BLaER1 treated with 17β-estradiol and CSF1 and Interleukin-3, amounts not matched to agents 10 nM and 100 nM (cell line): ENCODE results near the gene TPRX1.

Source experiments
- H3K27ac ChIP-seq, 11 experiments: shearing (Covaris generic); formaldehyde crosslinking; 2 replicates each; pipeline ENCODE4 v1.8.1; 2022
- H3K27me3 ChIP-seq, 11 experiments: shearing (Covaris generic); formaldehyde crosslinking; 2 replicates each; pipeline ENCODE4 v1.8.1; 2022
- H3K36me3 ChIP-seq, 11 experiments: shearing (Covaris generic); formaldehyde crosslinking; 2 replicates each; pipeline ENCODE4 v1.8.1; 2022
- H3K4me1 ChIP-seq, 10 experiments: shearing (Covaris generic); formaldehyde crosslinking; 2 replicates each; pipeline ENCODE4 v1.8.1; 2022
- H3K4me2 ChIP-seq, 11 experiments: shearing (Covaris generic); formaldehyde crosslinking; 2 replicates each; pipeline ENCODE4 v1.8.1; 2022
- H3K4me3 ChIP-seq, 10 experiments: shearing (Covaris generic); formaldehyde crosslinking; 2 replicates each; pipeline ENCODE4 v1.8.1; 2022
- H3K9ac ChIP-seq, 11 experiments: shearing (Covaris generic); formaldehyde crosslinking; 2 replicates each; pipeline ENCODE4 v1.8.1; 2022
- H3K9me3 ChIP-seq, 11 experiments: shearing (Covaris generic); formaldehyde crosslinking; replicated peaks in 1 of 11; 2 replicates each; pipeline ENCODE4 v1.8.1; 2022
- H4K20me1 ChIP-seq, 11 experiments: shearing (Covaris generic); formaldehyde crosslinking; 2 replicates each; pipeline ENCODE4 v1.8.1; 2022
- Cebpa-rat ChIP-seq, 11 experiments: shearing (Covaris generic); IDR thresholded peaks; 2 replicates each; pipeline ENCODE4 v1.8.1; 2022

Gene TPRX1

GRCh38 chr19:47756953-47757608, 47.3 kb downstream of the TPRX1 start:
- TF ChIP-seq Cebpa-rat (IDR thresholded peaks at IDR 0.05) = no peak
- Histone ChIP-seq H4K20me1 (peaks cover 24 to 95% (median 73%) of the 10 kb centered on the region in 11 experiments; a peak in 21 of 22 replicates), H3K36me3 (peaks cover 76 to 87% (median 84%) of the 10 kb centered on the region in 11 experiments), H3K9ac (no peak overlapping the region), H3K4me3 (no peak overlapping the region), H3K9me3 (no peaks in the 10 kb centered on the region), H3K4me1 (peaks cover 13 to 32% (median 28%) of the 10 kb centered on the region in 10 experiments), H3K27ac (no peak overlapping the region), H3K4me2 (no peak overlapping the region), H3K27me3 (no peaks in the 10 kb centered on the region)

GRCh38 chr19:47756627-47756929, 47.8 kb downstream of the TPRX1 start:
- no peak for TF ChIP-seq Cebpa-rat (IDR thresholded peaks at IDR 0.05)
- Histone ChIP-seq H3K27ac (no peak overlapping the region), H4K20me1 (peaks cover 26 to 99% (median 78%) of the 10 kb centered on the region in 11 experiments; a peak in 21 of 22 replicates), H3K4me1 (peaks cover 13 to 37% (median 33%) of the 10 kb centered on the region in 10 experiments), H3K36me3 (peaks cover 79 to 92% (median 89%) of the 10 kb centered on the region in 11 experiments), H3K4me2 (no peak overlapping the region), H3K27me3 (no peaks in the 10 kb centered on the region), H3K4me3 (no peak overlapping the region), H3K9ac (no peak overlapping the region), H3K9me3 (no peaks in the 10 kb centered on the region)

GRCh38 chr19:47755762-47756626, 48.4 kb downstream of the TPRX1 start:
- no peak for TF ChIP-seq Cebpa-rat (IDR thresholded peaks at IDR 0.05)
- H4K20me1 ChIP-seq = peaks cover 32 to 99% (median 83%) of the 10 kb centered on the region in 11 experiments; a peak in 21 of 22 replicates
- H3K9ac ChIP-seq = no peak overlapping the region
- H3K4me1 ChIP-seq = peaks cover 13 to 43% (median 39%) of the 10 kb centered on the region in 10 experiments
- H3K9me3 ChIP-seq = no peaks in the 10 kb centered on the region
- peaks cover 85 to 98% (median 95%) of the 10 kb centered on the region in 11 experiments for H3K36me3 ChIP-seq
- no peak overlapping the region for H3K4me2 ChIP-seq
- no peak overlapping the region; a peak in 1 of 22 replicates for H3K27ac ChIP-seq
- H3K27me3 ChIP-seq = no peaks in the 10 kb centered on the region
- H3K4me3 ChIP-seq = no peak overlapping the region

GRCh38 chr19:47755065-47755761, 49.1 kb downstream of the TPRX1 start:
- H3K36me3 ChIP-seq = peaks cover 93 to 100% (median 99%) of the 10 kb centered on the region in 11 experiments
- TF ChIP-seq Cebpa-rat (IDR thresholded peaks at IDR 0.05) = no peak
- peak overlapping the region in 8 of 11 experiments; percentile 79 to 97 (median 90); a peak in 13 of 22 replicates for H3K4me2 ChIP-seq
- H3K9ac ChIP-seq = peak overlapping the region in 3 of 11 experiments; percentile 12 to 45 (median 35); a peak in 4 of 22 replicates
- no peaks in the 10 kb centered on the region for H3K9me3 ChIP-seq
- H3K4me1 ChIP-seq = peaks cover 13 to 51% (median 47%) of the 10 kb centered on the region in 10 experiments
- H3K27me3 ChIP-seq = no peaks in the 10 kb centered on the region
- H4K20me1 ChIP-seq = peaks cover 40 to 99% (median 89%) of the 10 kb centered on the region in 11 experiments; a peak in 21 of 22 replicates
- H3K4me3 ChIP-seq = no peak overlapping the region
- peak overlapping the region in 2 of 11 experiments; percentile 15 to 21; a peak in 1 of 22 replicates for H3K27ac ChIP-seq

GRCh38 chr19:47754206-47755064, 49.9 kb downstream of the TPRX1 start:
- H4K20me1 ChIP-seq = peaks cover 47 to 100% (median 97%) of the 10 kb centered on the region in 11 experiments; a peak in 21 of 22 replicates
- peak overlapping the region in 9 of 11 experiments; percentile 48 to 97 (median 89); a peak in 15 of 22 replicates for H3K4me2 ChIP-seq
- TF ChIP-seq Cebpa-rat (IDR thresholded peaks at IDR 0.05) = no peak

GRCh38 chr19:47752440-47753211, 51.7 kb downstream of the TPRX1 start:
- no peak for TF ChIP-seq Cebpa-rat (IDR thresholded peaks at IDR 0.05)
- peaks cover 92 to 100% (median 98%) of the 10 kb centered on the region in 11 experiments for H3K36me3 ChIP-seq

More at GRCh38 chr19:47754206-47755064, 49.9 kb downstream of the TPRX1 start:
- peak overlapping the region in 2 of 11 experiments; percentile 15 to 21; a peak in 1 of 22 replicates for H3K27ac ChIP-seq
- H3K4me3 ChIP-seq = no peak overlapping the region
- H3K36me3 ChIP-seq = peaks cover 96 to 100% (median 100%) of the 10 kb centered on the region in 11 experiments
- peaks cover 19 to 59% (median 55%) of the 10 kb centered on the region in 10 experiments for H3K4me1 ChIP-seq
- peak overlapping the region in 5 of 11 experiments; percentile 12 to 45 (median 35); a peak in 4 of 22 replicates for H3K9ac ChIP-seq
- no peaks in the 10 kb centered on the region for H3K9me3 ChIP-seq
- H3K27me3 ChIP-seq = no peaks in the 10 kb centered on the region

More at GRCh38 chr19:47752440-47753211, 51.7 kb downstream of the TPRX1 start:
- Histone ChIP-seq H3K9me3 (no peaks in the 10 kb centered on the region), H3K4me2 (peak overlapping the region; percentile 44 to 97 (median 82)), H3K9ac (peak overlapping the region in 9 of 11 experiments; percentile 1 to 64 (median 45); a peak in 13 of 22 replicates), H3K4me3 (peak overlapping the region in 4 of 10 experiments; percentile 15 to 40 (median 26); a peak in 6 of 20 replicates), H4K20me1 (peaks cover 63 to 100% (median 99%) of the 10 kb centered on the region in 11 experiments; a peak in 21 of 22 replicates), H3K4me1 (peaks cover 37 to 77% (median 73%) of the 10 kb centered on the region in 10 experiments), H3K27ac (peak overlapping the region in 3 of 11 experiments; percentile 8 to 34 (median 18); a peak in 1 of 22 replicates), H3K27me3 (no peaks in the 10 kb centered on the region)
